Astrocyte of the spinal cord (primary cell): ENCODE data around the gene NRROS.
"Not testable (repeated sequence)": the region's sequence is repeated elsewhere in the genome, so short reads cannot be mapped to it uniquely, and the experiment has no call there.

Experiments used
- DNase-seq: peaks from one replicate; pipeline ENCODE4 v3.0.0; 2011; ENCODE audit warnings: low read depth, low spot score
- H3K4me3 ChIP-seq: 2 replicates; pipeline ENCODE4 v1.5.1; 2011; ENCODE audit warnings: low read depth, mild to moderate bottlenecking, low read length, moderate library complexity
- CTCF ChIP-seq: IDR thresholded peaks from 2 replicates; pipeline ENCODE4 v1.5.1; 2012; ENCODE audit warnings: low read depth, mild to moderate bottlenecking, low read length, inconsistent platforms
- in situ Hi-C: cut with HindIII; loops from 2 replicates; pipeline ENCODE4 v1.10.0; 2017; ENCODE audit warnings: low sequenced_read_pairs

Gene NRROS

GRCh38 chr3:196639483-196640296 lies at the start of gene NRROS:
NRROS (plus strand) TSS chr3:196639694; CDS start chr3:196654540, 14,846 bp downstream.
- peak; percentile 24 for DNase-seq
- in situ Hi-C loops, result no loop called here
- no peak for TF ChIP-seq CTCF
- peak within 1 kb of the TSS; percentile 29 for H3K4me3 ChIP-seq

GRCh38 chr3:196590279-196590678 lies 49.2 kb upstream of the NRROS start:
- no peak overlapping the region for H3K4me3 ChIP-seq
- in situ Hi-C loops, result no loop called here
- no peak for TF ChIP-seq CTCF
- no peak for DNase-seq

GRCh38 chr3:196596355-196596754 lies 43.1 kb upstream of the NRROS start:
- no peak for DNase-seq
- in situ Hi-C loops, result no loop called here
- no peak overlapping the region for H3K4me3 ChIP-seq
- no peak for TF ChIP-seq CTCF

- in situ Hi-C loops, H3K4me3 ChIP-seq: not testable (repeated sequence)
These were observed 41.3 kb upstream of the NRROS start for GRCh38 chr3:196597971-196598733.

GRCh38 chr3:196599734-196600128 lies 39.8 kb upstream of the NRROS start:
- in situ Hi-C loops, result no loop called here
- H3K4me3 ChIP-seq, result no peak overlapping the region
- no peak for DNase-seq
- TF ChIP-seq CTCF, result no peak

More at GRCh38 chr3:196597971-196598733, 41.3 kb upstream of the NRROS start:
- peak; percentile 9 for DNase-seq

GRCh38 chr3:196600359-196600758 lies 39.1 kb upstream of the NRROS start:
- in situ Hi-C loops, result no loop called here
- TF ChIP-seq CTCF, result no peak

GRCh38 chr3:196602673-196603072 lies 36.8 kb upstream of the NRROS start:
- H3K4me3 ChIP-seq, result no peak overlapping the region
- DNase-seq, result no peak
- in situ Hi-C loops, result no loop called here
- TF ChIP-seq CTCF, result no peak

More at GRCh38 chr3:196600359-196600758, 39.1 kb upstream of the NRROS start:
- H3K4me3 ChIP-seq, result no peak overlapping the region
- DNase-seq, result no peak
